GM19025 (cell line): ENCODE data around the gene HCRTR2.
"Not testable (repeated sequence)": the region's sequence is repeated elsewhere in the genome, so short reads cannot be mapped to it uniquely, and the experiment has no call there.

Experiments used
- ATAC-seq: cut with Tn5 transposase; IDR thresholded peaks from one replicate; pipeline ENCODE4 v1.9.1; 2021; ENCODE audit warnings: mild to moderate bottlenecking, low read depth, moderate library complexity; ENCODE audit not compliant: unreplicated experiment

The HCRTR2 gene

DNA sequence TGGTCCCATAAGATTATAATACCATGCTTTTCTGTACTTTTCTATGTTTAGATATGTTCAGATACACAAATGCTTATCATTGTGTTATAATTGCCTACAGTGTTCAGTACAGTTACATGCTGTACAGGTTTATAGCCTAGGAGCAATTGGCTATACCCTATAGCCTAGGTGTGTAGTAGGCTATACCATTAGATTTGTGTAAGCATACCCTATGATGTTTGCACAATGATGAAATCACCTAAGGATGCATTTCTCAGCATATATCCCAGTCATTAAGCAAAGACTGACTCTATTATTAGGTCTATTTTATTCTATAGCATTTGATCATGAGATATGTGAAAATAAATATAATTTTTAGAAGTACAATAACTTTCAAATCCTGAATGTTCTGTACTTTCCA lies 36.6 kb downstream of the HCRTR2 start:
- ATAC-seq, result no peak

- ATAC-seq, result no peak
These were observed 37.8 kb downstream of the HCRTR2 start for GRCh38 chr6:55212156-55212555.

DNA sequence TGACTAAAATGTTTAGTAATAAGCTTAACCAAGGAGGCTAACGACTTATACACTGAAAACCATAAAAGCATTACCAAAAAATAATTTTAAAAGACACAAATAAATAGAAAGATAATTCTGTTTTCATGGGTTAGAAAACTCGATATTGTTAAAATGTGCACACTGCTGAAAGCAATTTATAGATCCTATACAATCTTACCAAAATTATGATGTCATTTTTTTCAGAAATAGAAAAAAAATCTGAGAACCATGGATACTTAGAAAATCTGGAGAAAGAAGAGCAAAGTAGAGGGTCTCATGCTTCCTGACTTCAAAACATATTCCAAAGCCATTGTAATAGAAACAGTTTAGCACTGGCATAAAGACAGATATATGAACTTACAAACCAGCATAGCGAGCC lies 46.6 kb downstream of the HCRTR2 start:
- no peak for ATAC-seq

- no peak for ATAC-seq
These were observed 53.5 kb downstream of the HCRTR2 start for GRCh38 chr6:55227862-55228261.

DNA sequence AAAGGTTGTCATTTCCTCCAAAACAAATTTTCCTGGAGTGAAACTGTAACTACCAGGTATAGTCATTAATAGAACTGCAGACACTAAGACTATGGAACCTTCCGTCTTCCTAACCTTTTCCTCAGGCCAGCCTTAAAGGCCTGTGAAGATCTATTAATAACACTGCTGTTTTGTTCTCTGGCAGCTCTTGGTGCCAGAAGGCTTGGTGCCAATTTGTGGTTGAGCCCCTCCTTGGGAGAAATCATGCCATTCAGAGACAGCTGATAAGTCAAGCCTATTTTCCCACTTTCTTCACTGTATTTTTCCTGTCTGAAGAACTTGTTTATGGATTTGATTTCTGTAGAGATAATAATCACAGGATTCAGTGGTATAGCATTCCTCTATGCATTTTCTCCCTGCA lies 64.8 kb downstream of the HCRTR2 start:
- ATAC-seq, result no peak

DNA sequence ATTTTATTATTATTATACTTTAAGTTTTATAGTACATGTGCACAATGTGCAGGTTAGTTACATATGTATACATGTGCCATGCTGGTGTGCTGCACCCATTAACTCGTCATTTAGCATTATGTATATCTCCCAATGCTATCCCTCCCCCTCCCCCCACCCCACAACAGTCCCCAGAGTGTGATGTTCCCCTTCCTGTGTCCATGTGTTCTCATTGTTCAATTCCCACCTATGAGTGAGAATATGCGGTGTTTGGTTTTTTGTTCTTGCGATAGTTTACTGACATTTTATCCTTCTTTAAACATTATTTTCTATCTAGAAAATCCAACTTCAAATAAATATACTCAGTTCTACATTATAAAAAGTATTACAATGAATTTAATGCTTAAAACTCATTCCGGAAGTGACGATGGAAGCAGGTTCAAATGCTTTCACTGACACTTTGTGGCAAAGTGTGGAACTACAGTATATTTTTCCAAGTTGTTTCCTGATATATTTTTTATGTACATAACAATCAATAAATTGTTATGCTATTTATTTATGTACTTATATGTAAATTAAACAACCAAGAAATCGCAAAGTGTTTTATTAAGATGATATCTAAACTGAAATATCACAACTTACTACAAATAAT lies 66.8 kb downstream of the HCRTR2 start:
- not testable (repeated sequence) for ATAC-seq

GRCh38 chr6:55250400-55250799 lies 76.1 kb downstream of the HCRTR2 start:
- ATAC-seq, result no peak

- ATAC-seq, result no peak
These were observed 80.8 kb downstream of the HCRTR2 start for GRCh38 chr6:55255113-55255512.

GRCh38 chr6:55260181-55260580 lies 85.9 kb downstream of the HCRTR2 start:
- no peak for ATAC-seq

- no peak for ATAC-seq
These were observed 91.2 kb downstream of the HCRTR2 start for GRCh38 chr6:55265409-55266114.

GRCh38 chr6:55266896-55267295 lies 92.6 kb downstream of the HCRTR2 start:
- no peak for ATAC-seq

GRCh38 chr6:55276745-55277530 lies 102.6 kb downstream of the HCRTR2 start:
- ATAC-seq, result no peak

DNA sequence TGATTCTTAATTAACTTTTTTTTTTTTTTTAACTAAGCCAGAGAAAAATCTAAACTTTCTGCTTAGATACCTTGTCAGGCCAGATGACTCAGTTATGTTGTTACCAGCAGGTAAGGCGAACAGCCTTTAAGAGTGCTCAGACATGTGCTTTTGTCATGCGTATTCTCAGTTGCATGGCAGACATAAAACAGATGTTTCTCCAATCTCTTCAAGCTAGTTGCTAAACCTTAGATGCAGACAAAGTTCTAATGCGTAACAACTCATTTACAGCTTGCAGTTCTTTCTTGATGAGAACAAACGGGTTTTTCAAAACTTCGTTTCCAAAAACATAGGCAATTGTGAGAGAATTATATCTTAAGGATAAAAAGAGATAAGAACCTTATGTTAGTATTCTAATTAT lies 103.3 kb downstream of the HCRTR2 start:
- ATAC-seq, result no peak

DNA sequence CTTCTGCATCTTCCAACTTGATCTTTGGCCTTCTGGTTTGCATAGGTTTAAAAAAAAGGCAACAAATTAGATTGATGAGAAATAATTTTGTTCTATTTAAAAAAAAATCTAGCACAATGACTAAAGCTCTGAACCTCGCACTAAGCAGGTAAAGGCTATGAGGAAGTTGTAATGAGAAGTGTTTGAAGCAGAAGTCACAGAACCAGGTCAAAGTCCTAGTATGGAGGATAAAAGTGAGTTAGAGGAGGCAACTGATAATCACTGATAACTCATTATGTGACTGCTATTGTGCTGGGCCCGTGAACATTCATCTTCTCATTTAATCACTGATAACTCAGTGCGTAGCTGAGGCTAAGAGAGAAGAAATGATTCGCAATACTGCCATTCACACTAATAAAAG lies 106.9 kb downstream of the HCRTR2 start:
- ATAC-seq, result no peak

- no peak for ATAC-seq
These were observed 107.8 kb downstream of the HCRTR2 start for GRCh38 chr6:55282115-55282514.

GRCh38 chr6:55286824-55287223 lies 112.5 kb downstream of the HCRTR2 start:
- ATAC-seq, result no peak

DNA sequence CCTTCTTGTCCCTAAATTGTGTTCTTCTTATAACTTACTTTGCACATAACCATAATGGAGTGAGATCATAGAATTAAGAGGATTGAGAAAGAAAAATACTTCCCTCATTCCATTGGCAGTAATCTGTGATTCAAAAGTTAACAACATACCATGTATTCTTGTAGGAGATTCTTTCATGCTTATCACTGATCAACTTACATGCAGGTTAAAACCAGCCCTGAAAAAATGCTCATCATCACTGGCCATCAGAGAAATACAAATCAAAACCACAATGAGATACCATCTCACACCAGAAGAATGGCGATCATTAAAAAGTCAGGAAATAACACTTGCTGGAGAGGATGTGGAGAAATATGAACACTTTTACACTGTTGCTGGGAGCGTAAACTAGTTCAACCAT lies 116.4 kb downstream of the HCRTR2 start:
- ATAC-seq, result no peak

DNA sequence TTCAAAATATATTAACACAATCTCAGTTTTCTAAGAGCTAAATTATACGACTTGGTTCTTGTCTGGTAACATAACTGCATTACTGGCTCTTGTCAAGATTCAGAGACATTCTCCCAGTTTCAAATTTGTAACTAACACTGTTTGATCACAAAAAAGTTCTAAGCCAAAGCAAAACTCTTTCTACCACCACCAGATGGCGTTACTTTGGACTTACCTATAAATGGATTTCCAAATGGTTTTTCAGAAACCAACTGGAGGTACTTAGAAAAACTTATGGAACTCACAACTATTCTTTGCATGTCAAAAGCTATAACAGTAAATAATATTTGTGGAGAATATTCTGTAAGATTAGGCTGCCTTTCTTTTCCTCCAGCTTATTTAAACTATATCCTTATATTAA lies 118.8 kb downstream of the HCRTR2 start:
- no peak for ATAC-seq

DNA sequence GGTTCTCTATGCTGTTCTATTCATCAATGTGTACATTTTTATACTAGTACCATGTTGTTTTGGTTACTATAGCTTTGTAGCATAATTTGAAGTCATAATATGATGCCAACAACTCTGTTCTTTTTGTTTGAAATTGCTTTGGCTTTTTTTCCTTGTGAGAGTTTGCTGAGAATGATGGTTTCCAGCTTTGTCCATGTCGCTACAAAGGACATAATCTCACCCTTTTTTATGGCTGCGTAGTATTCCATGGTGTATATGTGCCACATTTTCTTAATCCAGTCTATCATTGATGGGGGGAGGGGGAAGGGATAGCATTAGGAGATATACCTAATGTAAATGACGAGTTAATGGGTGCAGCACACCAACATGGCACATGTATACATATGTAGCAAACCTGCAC lies 122.9 kb downstream of the HCRTR2 start:
- ATAC-seq, result not testable (repeated sequence)

DNA sequence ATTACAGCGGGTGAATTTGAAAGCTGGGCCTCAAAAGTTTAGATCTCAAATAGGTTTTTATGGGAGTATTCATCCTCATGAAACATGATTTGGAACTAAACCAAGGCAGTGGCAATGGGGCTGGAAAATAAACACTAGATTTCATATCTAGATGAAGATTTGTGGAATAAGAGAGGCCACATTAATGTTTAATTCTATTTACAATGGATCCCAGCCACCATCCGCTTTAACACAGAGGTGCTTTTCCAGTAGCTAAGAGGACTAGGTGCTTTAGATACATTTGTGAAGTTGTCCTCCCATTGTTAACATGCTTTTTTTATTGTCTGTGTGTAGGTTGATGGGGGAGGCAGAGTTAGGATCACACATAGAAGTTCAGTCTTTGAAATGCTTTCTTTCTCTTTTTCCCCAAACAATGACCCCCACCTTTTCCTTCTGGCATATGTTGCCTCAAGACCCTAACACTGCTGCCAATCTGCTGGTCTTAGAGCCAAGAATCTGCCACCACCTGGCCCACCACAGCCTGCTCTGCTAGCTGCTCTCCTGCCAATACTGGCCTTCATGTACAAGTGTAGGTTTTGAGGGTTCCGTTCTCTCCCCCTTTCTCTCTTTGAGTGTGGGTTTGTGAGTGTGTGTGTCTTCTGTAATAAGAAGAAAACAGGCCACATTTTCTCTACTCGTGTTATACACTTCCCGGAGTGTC lies 125.1 kb downstream of the HCRTR2 start:
- no peak for ATAC-seq

DNA sequence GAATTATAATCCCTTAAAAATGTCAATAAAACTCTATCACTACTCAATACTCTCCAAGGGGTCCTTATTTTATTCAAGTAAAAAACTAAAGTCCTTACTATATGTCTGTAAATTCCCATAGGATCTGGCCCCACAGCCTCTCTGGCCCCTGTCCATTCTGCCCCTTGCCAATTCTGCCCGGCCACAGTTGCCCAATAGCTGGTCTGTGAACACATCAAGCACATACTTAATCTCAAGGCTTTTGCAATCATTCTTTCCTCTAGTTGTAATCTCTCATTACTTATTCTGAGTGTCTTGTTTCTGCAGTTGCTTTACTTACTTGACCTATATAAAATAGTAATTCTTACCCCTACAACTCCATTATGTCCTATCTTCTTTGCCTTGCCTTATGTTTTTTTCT lies 130.4 kb downstream of the HCRTR2 start:
- no peak for ATAC-seq
